ENCODE measurements around the gene RHBDD3. TPM values are rescaled to one million over a fixed set of nuclear protein-coding genes. Genes with fewer than 3 reads are reported as not detected.
"Not testable (repeated sequence)": the region's sequence is repeated elsewhere in the genome, so short reads cannot be mapped to it uniquely, and the experiment has no call there.

RHBDD3 gene
- total RNA-seq, 8 experiments from 2014 or later = 32.4 to 65.1 (median 42.0) TPM

DNA sequence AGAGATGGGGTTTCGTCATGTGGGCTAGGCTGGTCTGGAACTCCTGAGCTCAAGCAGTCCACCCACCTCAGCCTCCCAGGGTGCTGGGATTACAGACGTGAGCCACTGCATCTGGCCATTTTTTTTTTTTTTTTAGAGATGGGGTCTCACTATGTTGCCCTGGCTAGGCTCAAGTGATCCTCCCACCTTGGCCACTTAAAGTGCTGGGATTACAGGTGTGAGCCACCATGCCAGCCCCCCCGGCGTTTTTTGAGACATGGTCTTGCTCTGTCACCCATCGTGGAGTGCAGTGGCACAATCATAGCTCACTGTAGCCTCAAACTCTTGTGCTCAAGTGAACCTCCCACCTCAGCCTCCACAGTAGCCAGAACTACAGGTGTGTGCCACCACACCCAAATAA is 16.5 kb downstream of the RHBDD3 start:
- WGBS, 10 experiments = 60 to 100% (median 83%) methylated on average over 1 to 3 of the region's 5 CpGs; no CpG with 5 or more reads in 4 of the 10 experiments
- Histone ChIP-seq H3K27ac (no peak overlapping the region), H3K4me3 (no peak overlapping the region), H3K4me1 (replicated peaks in 1 of 2) (no peaks in the 10 kb centered on the region)
- no peak for ATAC-seq (replicated peaks in 6 of 8)
- in situ Hi-C loops (cut with MboI; ENCODE audit: low pct_unique_long_range_greater_than_20kb in 2 of 9, low sequenced_read_pairs in 9 of 9, unreplicated experiment in 9 of 9) = loop anchor here in 1 of 9 experiments (25.0 kb wide), 1 partner anchor 389 kb away; no protein-coding TSS in a partner anchor

DNA sequence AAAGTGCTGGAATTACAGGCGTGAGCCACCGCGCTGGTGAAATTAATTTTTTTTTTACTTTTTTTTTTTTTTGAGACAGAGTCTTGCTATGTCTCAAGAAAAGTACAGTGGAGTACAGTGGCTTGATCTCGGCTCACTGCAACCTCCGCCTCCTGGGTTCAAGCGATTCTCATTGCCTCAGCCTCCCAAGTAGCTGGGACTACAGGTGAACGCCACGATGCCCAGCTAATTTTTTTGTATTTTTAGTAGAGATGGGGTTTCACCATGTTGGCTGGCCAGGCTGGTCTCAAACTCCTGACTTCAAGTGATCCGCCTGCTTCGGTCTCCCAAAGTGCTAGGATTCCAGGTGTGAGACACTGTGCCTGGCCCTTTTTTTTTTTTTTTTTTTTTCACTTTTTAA is 19.9 kb downstream of the RHBDD3 start:
- ATAC-seq (replicated peaks in 6 of 8); H3K4me3 ChIP-seq; H3K27ac ChIP-seq; H3K4me1 ChIP-seq (replicated peaks in 1 of 2): not testable (repeated sequence)
- in situ Hi-C loops (cut with MboI; ENCODE audit: low pct_unique_long_range_greater_than_20kb in 2 of 9, low sequenced_read_pairs in 9 of 9, unreplicated experiment in 9 of 9) = loop anchor here in 1 of 9 experiments (10.0 kb wide), 1 partner anchor 393 kb away; no protein-coding TSS in a partner anchor
- WGBS, 10 experiments = 40 to 100% (median 93%) methylated on average over 3 to 10 of the region's 10 CpGs; no CpG with 5 or more reads in 2 of the 10 experiments

DNA sequence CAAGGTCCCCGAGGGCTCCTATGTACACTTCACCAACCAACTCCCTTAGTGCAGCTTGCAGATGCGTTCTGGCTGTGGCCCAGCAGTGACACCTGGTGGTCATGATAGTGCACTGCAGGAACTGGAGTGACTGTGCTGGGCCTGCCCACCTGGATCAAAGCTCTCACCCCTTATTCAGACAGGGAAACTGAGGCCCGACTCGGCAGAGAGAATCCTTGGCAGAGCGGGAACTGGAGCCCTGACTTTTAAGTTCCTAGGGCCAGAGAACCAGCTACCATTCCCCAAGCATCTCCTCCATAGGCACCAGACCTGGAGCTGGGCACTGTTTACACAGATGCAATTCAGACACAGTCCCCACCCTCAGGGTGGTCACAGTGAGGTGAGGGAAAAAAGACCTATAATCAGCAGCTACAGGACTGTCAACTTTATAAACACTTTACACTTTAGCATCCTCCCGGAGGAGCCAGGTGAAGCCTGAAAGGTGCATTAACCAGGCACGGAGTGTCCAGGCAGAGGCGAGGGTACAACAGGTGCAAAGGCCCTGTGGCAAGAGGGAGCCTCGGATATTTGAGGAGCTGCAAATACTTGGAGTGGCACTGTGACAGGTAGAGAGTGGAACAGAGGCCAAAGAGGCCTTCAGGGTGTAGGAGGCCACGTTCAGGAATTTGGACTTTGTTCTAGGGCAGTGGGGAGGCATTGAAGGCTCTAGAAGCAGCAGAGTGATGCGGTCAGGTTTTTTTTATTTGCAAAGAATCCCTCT is 22.0 kb downstream of the RHBDD3 start:
- in situ Hi-C loops (cut with MboI; ENCODE audit: low pct_unique_long_range_greater_than_20kb in 2 of 9, low sequenced_read_pairs in 9 of 9, unreplicated experiment in 9 of 9) = loop anchor here in 1 of 9 experiments (10.0 kb wide), 1 partner anchor 391 kb away; no protein-coding TSS in a partner anchor
- WGBS, 10 experiments = 0 to 63% (median 49%) methylated on average over 1 to 8 of the region's 11 CpGs; no CpG with 5 or more reads in 2 of the 10 experiments

DNA sequence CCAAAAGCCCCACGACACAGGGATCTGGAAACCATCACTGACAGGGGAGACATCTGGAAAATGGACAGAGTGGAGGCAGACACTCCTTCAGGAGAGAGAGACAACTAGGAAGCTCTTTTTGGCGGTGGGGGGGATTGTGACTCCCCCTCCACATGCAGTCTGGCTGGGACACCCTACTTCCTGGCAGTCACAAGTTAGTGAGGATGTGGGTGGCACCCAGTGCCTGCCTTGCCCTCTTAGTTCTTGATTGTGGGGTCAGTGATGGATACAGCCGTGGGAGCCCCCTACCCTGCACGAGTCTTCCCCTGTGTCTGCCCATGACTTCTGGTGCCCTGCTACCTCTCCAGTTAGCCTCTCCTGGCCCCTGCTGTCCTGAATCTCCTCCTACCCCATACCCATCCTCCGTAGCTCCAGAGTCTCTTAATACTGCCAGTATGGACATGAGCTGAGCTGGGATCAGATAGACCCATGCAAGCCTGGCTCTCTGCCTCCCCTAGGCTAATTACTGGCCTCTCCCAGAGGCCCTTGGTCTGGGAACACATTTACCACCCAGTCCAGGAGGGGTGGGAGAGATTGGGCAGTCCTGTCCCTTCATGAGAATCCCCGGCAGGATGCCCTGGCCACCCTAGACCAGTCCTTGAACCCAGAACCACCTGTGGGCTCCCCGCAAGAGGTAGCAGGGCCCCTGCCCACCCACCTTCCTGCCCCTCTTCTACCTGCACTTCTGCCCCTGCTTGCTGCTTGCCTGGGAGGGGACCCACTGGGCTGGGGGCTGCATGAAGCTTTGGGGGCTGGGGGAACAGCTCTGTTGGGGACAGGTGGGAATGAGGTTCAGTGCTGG is 22.8 kb downstream of the RHBDD3 start:
- in situ Hi-C loops (cut with MboI; ENCODE audit: low pct_unique_long_range_greater_than_20kb in 2 of 9, low sequenced_read_pairs in 9 of 9, unreplicated experiment in 9 of 9) = loop anchor here in 1 of 9 experiments (10.0 kb wide), 1 partner anchor 390 kb away; no protein-coding TSS in a partner anchor
- WGBS, 10 experiments = 18 to 70% (median 40%) methylated on average over 2 to 3 of the region's 7 CpGs; no CpG with 5 or more reads in 6 of the 10 experiments
- H3K4me1 ChIP-seq (replicated peaks in 1 of 2) = no peaks in the 10 kb centered on the region
- peak; percentile 30 to 58 (median 45) for ATAC-seq (replicated peaks in 6 of 8)
- H3K27ac ChIP-seq = no peak overlapping the region
- H3K4me3 ChIP-seq = no peak overlapping the region

More for the DNA sequence above, 22.0 kb downstream of the RHBDD3 start:
- peak; percentile 86 to 99 (median 90) for ATAC-seq (replicated peaks in 6 of 8)
- Histone ChIP-seq H3K27ac (no peak overlapping the region), H3K4me1 (replicated peaks in 1 of 2) (no peaks in the 10 kb centered on the region), H3K4me3 (no peak overlapping the region)

DNA sequence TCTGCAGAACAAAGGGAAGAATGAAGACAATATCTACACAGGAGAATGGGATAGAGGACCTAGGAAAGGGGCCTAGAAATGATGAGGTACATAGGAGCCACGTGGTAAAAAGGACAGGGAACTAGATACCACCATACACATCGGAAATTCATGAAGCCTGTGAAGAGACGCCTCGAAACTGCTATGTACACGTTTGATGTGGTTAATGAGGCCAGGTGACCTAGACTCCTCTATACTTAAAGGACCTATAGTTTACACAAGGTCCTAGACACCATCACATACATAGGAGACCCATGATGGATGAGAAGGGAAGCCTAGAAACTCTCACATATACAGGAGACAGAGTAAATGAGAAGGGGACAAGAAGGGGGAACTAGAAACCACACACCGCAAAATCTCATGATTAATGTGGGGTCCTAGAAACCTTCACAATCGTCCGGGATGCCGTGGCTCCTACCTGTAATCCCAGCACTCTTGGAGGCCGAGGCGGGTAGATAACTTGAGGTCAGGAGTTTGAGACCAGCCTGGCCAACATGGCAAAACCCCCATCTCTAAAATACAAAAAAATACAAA is 23.8 kb downstream of the RHBDD3 start:
- no peak overlapping the region for H3K4me3 ChIP-seq
- WGBS, 10 experiments = 0 to 100% (median 86%) methylated on average over 2 to 11 of the region's 11 CpGs; no CpG with 5 or more reads in 2 of the 10 experiments
- no peak overlapping the region for H3K27ac ChIP-seq
- in situ Hi-C loops (cut with MboI; ENCODE audit: low pct_unique_long_range_greater_than_20kb in 2 of 9, low sequenced_read_pairs in 9 of 9, unreplicated experiment in 9 of 9) = loop anchor here in 1 of 9 experiments (10.0 kb wide), 1 partner anchor 389 kb away; no protein-coding TSS in a partner anchor
- ATAC-seq (replicated peaks in 6 of 8) = no peak
- H3K4me1 ChIP-seq (replicated peaks in 1 of 2) = no peaks in the 10 kb centered on the region

DNA sequence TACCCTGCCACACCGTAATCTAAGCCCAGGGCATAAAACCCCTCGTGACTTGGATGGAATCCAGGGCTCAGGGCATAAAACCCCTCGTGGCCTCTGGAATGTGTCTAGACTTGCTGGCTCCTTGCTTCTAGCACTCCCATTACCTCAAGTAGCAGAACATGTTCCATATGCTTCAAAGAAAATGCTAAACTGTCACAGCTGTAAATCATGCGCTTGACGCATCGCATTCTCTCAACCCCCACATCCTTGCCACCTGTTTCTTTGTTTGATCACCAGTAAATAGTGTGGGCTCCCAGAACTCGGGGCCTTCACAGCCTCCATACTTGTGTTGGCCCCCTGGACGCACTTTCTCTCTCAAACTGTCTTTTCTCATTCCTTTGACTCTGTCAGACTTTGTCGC is 27.3 kb downstream of the RHBDD3 start:
- not testable (repeated sequence) for H3K4me3 ChIP-seq; ATAC-seq (replicated peaks in 6 of 8); H3K27ac ChIP-seq; H3K4me1 ChIP-seq (replicated peaks in 1 of 2)
- WGBS, 10 experiments = 15 to 100% (median 71%) methylated on average over 1 to 9 of the region's 9 CpGs; no CpG with 5 or more reads in 1 of the 10 experiments
- in situ Hi-C loops (cut with MboI; ENCODE audit: low pct_unique_long_range_greater_than_20kb in 2 of 9, low sequenced_read_pairs in 9 of 9, unreplicated experiment in 9 of 9) = loop anchor here in 1 of 9 experiments (10.0 kb wide), 1 partner anchor 386 kb away; no protein-coding TSS in a partner anchor

DNA sequence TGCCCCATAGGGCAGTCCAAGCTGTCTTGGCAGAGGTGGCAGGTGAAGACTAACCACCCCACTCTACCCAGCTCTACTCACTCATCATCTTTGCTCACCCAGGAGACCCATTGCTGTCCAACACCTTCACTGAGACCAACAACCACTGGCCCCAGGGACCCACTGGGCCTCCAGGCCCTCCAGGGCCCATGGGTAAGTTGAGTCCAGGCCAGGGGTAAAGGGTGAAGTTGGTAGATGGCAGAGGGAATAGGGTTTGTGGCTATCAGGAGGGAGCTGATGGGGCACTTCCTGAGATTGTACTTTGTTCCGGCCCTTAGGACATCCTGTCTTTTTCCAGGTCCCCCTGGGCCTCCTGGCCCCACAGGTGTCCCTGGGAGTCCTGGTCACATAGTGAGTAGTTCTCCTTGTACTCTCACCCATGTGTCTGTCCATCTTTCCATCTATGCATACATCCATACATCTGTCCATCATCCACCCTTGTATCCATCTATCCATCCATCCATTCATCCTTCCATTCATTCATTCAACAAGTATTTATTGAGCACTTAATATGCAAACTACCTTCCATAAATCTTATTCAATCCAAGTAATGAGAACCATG is 34.4 kb downstream of the RHBDD3 start:
- Histone ChIP-seq H3K4me3 (no peak overlapping the region), H3K27ac (no peak overlapping the region), H3K4me1 (replicated peaks in 1 of 2) (no peaks in the 10 kb centered on the region)
- in situ Hi-C loops (cut with MboI; ENCODE audit: low pct_unique_long_range_greater_than_20kb in 2 of 9, low sequenced_read_pairs in 9 of 9, unreplicated experiment in 9 of 9) = no loop called here
- no peak for ATAC-seq (replicated peaks in 6 of 8)
- 86 to 100% methylated on average over 1 of the region's 1 CpG; no CpG with 5 or more reads in 8 of the 10 experiments for WGBS, 10 experiments

DNA sequence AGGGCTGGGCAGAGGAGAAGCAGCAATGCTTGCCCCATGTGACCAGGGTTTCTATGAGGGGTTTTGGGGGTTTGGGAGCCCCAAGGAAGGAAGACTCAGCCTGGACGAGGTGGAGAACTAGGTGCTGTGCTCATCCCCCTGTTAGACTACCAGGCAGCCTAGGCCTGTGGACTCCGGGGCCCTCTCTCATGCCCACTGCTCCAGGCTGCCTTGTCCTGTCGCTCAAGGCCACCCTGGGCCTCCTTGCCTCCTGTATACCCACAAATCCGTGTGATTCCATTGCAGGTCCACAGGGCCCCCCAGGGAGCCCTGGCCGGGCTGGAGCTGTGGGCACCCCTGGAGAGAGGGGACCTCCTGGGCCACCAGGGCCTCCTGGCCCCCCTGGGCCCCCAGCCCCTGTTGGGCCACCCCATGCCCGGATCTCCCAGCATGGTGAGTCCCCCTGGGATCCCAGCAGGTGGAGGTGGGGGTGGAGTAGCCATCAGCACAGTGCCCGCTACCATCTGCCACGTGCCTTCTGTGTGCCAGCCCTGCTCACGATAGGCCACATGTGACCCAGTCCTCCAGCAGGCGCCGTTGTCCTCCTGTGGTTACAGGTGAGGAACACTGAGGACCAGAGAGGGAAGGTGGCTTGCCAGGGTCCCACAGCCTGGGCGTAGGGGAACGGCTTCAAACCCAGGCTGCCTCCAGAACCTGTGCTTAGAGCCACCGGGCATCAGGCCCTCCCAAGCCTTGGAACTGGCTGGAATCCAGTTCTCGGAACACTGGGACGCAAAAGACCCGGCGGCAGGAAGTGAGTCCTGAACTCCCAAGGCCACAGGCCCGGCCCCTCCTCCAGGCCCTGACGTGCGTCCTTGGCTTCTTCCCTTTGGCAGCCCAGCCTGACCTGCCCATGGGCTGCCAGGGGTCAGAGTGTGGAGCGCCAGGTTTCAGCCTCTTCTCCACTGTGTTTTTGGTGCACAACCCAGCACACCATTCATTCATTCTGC is 35.5 kb downstream of the RHBDD3 start:
- ATAC-seq (replicated peaks in 6 of 8) = no peak

DNA sequence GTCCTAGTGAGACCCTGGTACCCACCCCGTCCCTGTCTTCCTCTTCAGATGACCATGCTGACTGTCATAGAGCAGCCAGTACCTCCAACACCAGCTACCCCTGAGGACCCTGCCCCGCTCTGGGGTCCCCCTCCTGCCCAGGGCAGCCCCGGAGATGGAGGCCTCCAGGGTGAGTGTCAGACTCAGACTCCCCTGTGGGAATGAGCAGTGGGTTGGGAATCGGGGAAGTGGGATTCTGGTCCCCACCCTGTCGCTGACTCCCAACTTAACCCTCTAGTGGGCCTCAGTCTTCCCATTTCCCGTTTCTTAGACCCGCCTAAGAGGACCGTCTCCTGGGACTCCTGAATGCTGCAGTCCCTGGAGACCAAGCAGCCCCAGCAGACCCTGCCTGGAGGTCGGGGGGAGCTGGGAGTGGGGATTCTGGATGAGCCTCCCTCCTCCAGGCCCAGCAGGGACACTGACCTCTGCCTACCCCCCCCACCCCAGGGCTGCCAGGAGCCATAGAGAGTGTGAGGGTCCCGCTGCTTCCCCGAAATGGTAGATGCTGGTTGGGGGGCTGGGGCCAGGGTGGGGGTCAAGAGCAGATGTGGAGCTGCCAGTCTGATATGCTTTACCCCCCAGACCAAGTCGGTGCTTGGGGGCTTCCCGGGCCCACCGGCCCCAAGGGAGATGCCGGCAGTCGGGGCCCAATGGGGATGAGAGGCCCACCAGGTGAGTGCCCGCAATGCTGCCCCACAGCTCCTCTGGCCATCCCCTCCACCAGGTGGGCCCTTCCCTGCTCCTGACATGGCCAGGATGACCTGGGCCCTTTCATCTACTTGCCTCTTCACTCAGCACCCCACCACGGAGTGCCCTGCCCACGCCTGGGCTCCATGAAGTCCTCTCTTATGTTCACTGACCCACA is 36.6 kb downstream of the RHBDD3 start:
- H3K4me1 ChIP-seq (replicated peaks in 1 of 2) = no peaks in the 10 kb centered on the region
- ATAC-seq (replicated peaks in 6 of 8) = no peak
- H3K27ac ChIP-seq = no peak overlapping the region
- in situ Hi-C loops (cut with MboI; ENCODE audit: low pct_unique_long_range_greater_than_20kb in 2 of 9, low sequenced_read_pairs in 9 of 9, unreplicated experiment in 9 of 9) = no loop called here
- WGBS, 10 experiments = 70 to 90% (median 80%) methylated on average over 1 to 4 of the region's 19 CpGs; no CpG with 5 or more reads in 7 of the 10 experiments
- H3K4me3 ChIP-seq = no peak overlapping the region

More for the DNA sequence above, 35.5 kb downstream of the RHBDD3 start:
- 80 to 100% (median 90%) methylated on average over 1 to 4 of the region's 22 CpGs; no CpG with 5 or more reads in 7 of the 10 experiments for WGBS, 10 experiments
- no peak overlapping the region for H3K4me3 ChIP-seq
- no peaks in the 10 kb centered on the region for H3K4me1 ChIP-seq (replicated peaks in 1 of 2)
- in situ Hi-C loops (cut with MboI; ENCODE audit: low pct_unique_long_range_greater_than_20kb in 2 of 9, low sequenced_read_pairs in 9 of 9, unreplicated experiment in 9 of 9) = no loop called here
- no peak overlapping the region for H3K27ac ChIP-seq

DNA sequence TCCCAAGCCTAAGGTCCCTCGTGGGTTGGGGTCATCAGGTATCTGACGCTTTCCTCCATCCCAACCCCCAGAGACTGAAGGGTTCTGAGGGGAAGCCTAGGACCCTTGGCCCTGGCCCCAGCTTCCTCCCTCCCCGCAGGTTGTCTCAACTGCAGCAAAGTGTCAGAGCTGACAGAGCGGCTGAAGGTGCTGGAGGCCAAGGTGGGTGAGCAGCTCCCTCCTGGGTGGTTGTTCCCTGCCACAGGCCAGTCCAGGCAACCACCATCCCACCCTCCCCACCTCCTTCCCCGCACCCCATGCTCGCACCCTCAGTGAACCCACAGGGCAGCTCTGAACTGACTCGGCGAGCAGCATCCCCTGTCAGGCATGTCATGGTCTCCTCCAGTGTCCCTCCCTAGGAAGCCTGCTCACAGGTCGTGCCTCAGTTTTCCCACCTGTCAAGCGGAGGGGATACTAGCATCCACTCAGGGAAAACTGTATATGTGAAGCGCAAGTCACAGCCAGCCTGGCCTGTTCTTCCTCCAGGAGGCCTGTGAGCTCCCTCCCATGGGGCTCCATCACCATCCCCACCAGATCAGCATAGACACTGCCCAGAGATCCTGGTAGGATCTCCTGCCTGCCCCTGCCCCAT is 41.3 kb downstream of the RHBDD3 start:
- peak in 1 of 8 experiments; percentile 9 for ATAC-seq (replicated peaks in 6 of 8)
- H3K4me3 ChIP-seq = no peak overlapping the region
- peaks cover 3 to 10% of the 10 kb centered on the region in 2 donors for H3K4me1 ChIP-seq (replicated peaks in 1 of 2)
- in situ Hi-C loops (cut with MboI; ENCODE audit: low pct_unique_long_range_greater_than_20kb in 2 of 9, low sequenced_read_pairs in 9 of 9, unreplicated experiment in 9 of 9) = no loop called here
- 60 to 100% (median 100%) methylated on average over 1 of the region's 11 CpGs; no CpG with 5 or more reads in 7 of the 10 experiments for WGBS, 10 experiments
- H3K27ac ChIP-seq = no peak overlapping the region

All from motor neuron (in vitro differentiated cells).